SK-N-SH (cell line): ENCODE results near the gene MOV10L1. TPM values are rescaled to one million over a fixed set of nuclear protein-coding genes. Genes with fewer than 3 reads are reported as not detected.

Source experiments
- CTCF ChIA-PET: fragments of 300-600, 350-600 bp; formaldehyde crosslinking; extraction: SDS; loops from one replicate; lab custom pipeline; 2021; lab: Yijun Ruan, JAX
- POLR2A ChIA-PET: fragments of 350-600 bp; sonication (Branson Sonifier 250); formaldehyde crosslinking; extraction: SDS; loops from one replicate; lab custom pipeline; 2020; ENCODE audit warnings: antibody characterized with exemption, inconsistent platforms; lab: Yijun Ruan, JAX
- DNase-seq: peaks from one replicate; pipeline ENCODE4 v3.0.0; 2012
- H2AFZ ChIP-seq: fragments of 200-600 bp; sonication (generic); 2 replicates; pipeline ENCODE4 v1.8.1; 2016; ENCODE audit warnings: antibody characterized with exemption, mild to moderate bottlenecking, low read depth
- H3F3A ChIP-seq: fragments of 200-600 bp; sonication (generic); replicated peaks from 2 replicates; pipeline ENCODE3; 2016; ENCODE audit warnings: antibody characterized with exemption, mild to moderate bottlenecking; ENCODE audit not compliant: insufficient read depth
- H3K27ac ChIP-seq, 2 experiments: fragments of 200-500 bp in 1 of 2; fragments of 200-600 bp in 1 of 2; sonication (Bioruptor generic) in 1 of 2; sonication (generic), shearing (Covaris generic) in 1 of 2; 2 replicates each; pipeline versions ENCODE4 v1.5.1 to v1.6.1; 2014 to 2016; ENCODE audit warnings: low read depth in 2 of 2, inconsistent platforms in 1 of 2, low read length in 1 of 2, mild to moderate bottlenecking in 1 of 2, mixed read lengths in 1 of 2
- H3K27me3 ChIP-seq: fragments of 200-600 bp; sonication (generic), shearing (Covaris generic); 2 replicates; pipeline ENCODE4 v1.6.1; 2016; ENCODE audit warnings: mixed run types; ENCODE audit not compliant: insufficient read depth
- H3K36me3 ChIP-seq, 2 experiments: fragments of 200-500 bp in 1 of 2; fragments of 200-600 bp in 1 of 2; sonication (Bioruptor generic) in 1 of 2; sonication (generic) in 1 of 2; replicated peaks in 1 of 2; 2 replicates each; pipeline versions ENCODE3 to v1.5.1; 2014 to 2016; ENCODE audit warnings: low read length in 1 of 2, mild to moderate bottlenecking in 1 of 2; ENCODE audit not compliant: insufficient read depth in 2 of 2, control insufficient read depth in 1 of 2
- H3K4me1 ChIP-seq, 2 experiments: fragments of 200-500 bp in 1 of 2; fragments of 200-600 bp in 1 of 2; sonication (Bioruptor generic) in 1 of 2; sonication (generic), shearing (Covaris generic) in 1 of 2; 2 replicates each; pipeline versions ENCODE4 v1.5.1 to v1.6.1; 2014 to 2016; ENCODE audit warnings: low read depth in 1 of 2, low read length in 1 of 2, mixed run types in 1 of 2; ENCODE audit not compliant: insufficient read depth in 2 of 2, control insufficient read depth in 1 of 2
- H3K4me2 ChIP-seq: fragments of 200-600 bp; sonication (generic), shearing (Covaris generic); 2 replicates; pipeline ENCODE4 v1.6.1; 2017; ENCODE audit warnings: mixed run types
- H3K4me3 ChIP-seq, 2 experiments: fragments of 200-500 bp in 1 of 2; fragments of 200-600 bp in 1 of 2; sonication (Bioruptor generic) in 1 of 2; sonication (generic), shearing (Covaris generic) in 1 of 2; 2 replicates each; pipeline versions ENCODE4 v1.5.1 to v1.8.1; 2014 to 2016; ENCODE audit warnings: low read depth in 2 of 2, inconsistent platforms in 1 of 2, low read length in 1 of 2, mild to moderate bottlenecking in 1 of 2, mixed read lengths in 1 of 2, moderate library complexity in 1 of 2
- H3K79me2 ChIP-seq: fragments of 200-600 bp; sonication (generic); 2 replicates; pipeline ENCODE4 v1.8.1; 2017; ENCODE audit warnings: mild to moderate bottlenecking; ENCODE audit not compliant: insufficient read depth
- H3K9ac ChIP-seq: fragments of 200-600 bp; sonication (generic); 2 replicates; pipeline ENCODE4 v1.6.1; 2017; ENCODE audit warnings: mixed run types
- H3K9me2 ChIP-seq: fragments of 200-600 bp; sonication (generic); 2 replicates; pipeline ENCODE4 v1.6.1; 2017; ENCODE audit warnings: mixed run types
- H3K9me3 ChIP-seq: fragments of 200-600 bp; sonication (generic); 2 replicates; pipeline ENCODE4 v1.6.1; 2017; ENCODE audit warnings: mixed run types, mild to moderate bottlenecking, moderate library complexity
- H4K20me1 ChIP-seq: fragments of 200-600 bp; sonication (generic); 2 replicates; pipeline ENCODE4 v1.6.1; 2017; ENCODE audit warnings: mild to moderate bottlenecking, mixed run types; ENCODE audit not compliant: insufficient read depth
- CHD2 ChIP-seq: fragments of 150-350 bp; IDR thresholded peaks from 2 replicates; pipeline ENCODE4 v1.6.1; 2018; ENCODE audit warnings: low read length; ENCODE audit not compliant: partially characterized antibody
- CTCF ChIP-seq: fragments of 200-600 bp; sonication (generic); IDR thresholded peaks from 2 replicates; pipeline ENCODE4 v1.6.1; 2017; ENCODE audit warnings: antibody characterized with exemption, mild to moderate bottlenecking, moderate library complexity
- EZH2phosphoT487 ChIP-seq: fragments of 200-600 bp; sonication (generic); IDR thresholded peaks from 2 replicates; pipeline ENCODE4 v1.6.1; 2017; ENCODE audit warnings: low read depth, mixed run types, mild to moderate bottlenecking, antibody characterized with exemption, moderate library complexity, borderline replicate concordance
- FOSL2 ChIP-seq: IDR thresholded peaks from 2 replicates; pipeline ENCODE4 v1.4.0; 2012; ENCODE audit warnings: low read depth, mild to moderate bottlenecking, moderate library complexity, borderline replicate concordance
- NRF1 ChIP-seq: IDR thresholded peaks from 2 replicates; pipeline ENCODE4 v1.6.1; 2012; ENCODE audit warnings: low read depth, mild to moderate bottlenecking, low read length
- POLR2AphosphoS5 ChIP-seq: IDR thresholded peaks from 2 replicates; pipeline ENCODE4 v1.6.1; 2012; ENCODE audit warnings: low read depth, low read length
- RFX5 ChIP-seq: IDR thresholded peaks from 2 replicates; pipeline ENCODE4 v1.6.1; 2012; ENCODE audit warnings: mild to moderate bottlenecking, improper control_type of control experiment, low read length
- ZBTB33 ChIP-seq: IDR thresholded peaks from 2 replicates; pipeline ENCODE4 v1.4.0; 2012; ENCODE audit warnings: low read depth, borderline replicate concordance
- WGBS: methylation state at CpG from one replicate; pipeline ENCODE4 v1.1.6; 2017; ENCODE audit warnings: low lambda C conversion rate; 5-methylcytosine and 5-hydroxymethylcytosine counted together
- polyA plus RNA-seq, 3 experiments: library from polyadenylated mRNA; depleted of rRNA; stranded (reverse); fragments of >200 nt; gene quantifications; 2 replicates each; pipeline ENCODE4 v1.2.3, GENCODE V29; 2012

The MOV10L1 gene
- polyA plus RNA-seq, 1 of the 3 experiments (the other 2 are of a cell fraction): 2.1 TPM

GRCh38 chr22:50153756-50154140, 63.9 kb downstream of the MOV10L1 start:
- peak; percentile 24 for DNase-seq
- no peaks in the 10 kb centered on the region for H3K9me2 ChIP-seq
- no peak overlapping the region for H3K9ac ChIP-seq
- H3K27me3 ChIP-seq: no peaks in the 10 kb centered on the region
- H3K4me1 ChIP-seq: no peaks in the 10 kb centered on the region
- H4K20me1 ChIP-seq: no peaks in the 10 kb centered on the region
- H3F3A ChIP-seq: no peaks in the 10 kb centered on the region
- TF ChIP-seq EZH2phosphoT487: no peak
- TF ChIP-seq NRF1: no peak
- TF ChIP-seq POLR2AphosphoS5: no peak
- TF ChIP-seq FOSL2: no peak
- TF ChIP-seq ZBTB33: no peak
- no peak for TF ChIP-seq CTCF
- H3K9me3 ChIP-seq: no peaks in the 10 kb centered on the region
- H3K79me2 ChIP-seq: no peaks in the 10 kb centered on the region
- peaks cover 0 to 5% of the 10 kb centered on the region in 2 experiments for H3K36me3 ChIP-seq
- no peak overlapping the region for H3K27ac ChIP-seq
- CTCF ChIA-PET: no interaction called here
- H3K4me2 ChIP-seq: no peak overlapping the region
- POLR2A ChIA-PET: interaction anchor here (0.5 to 1.4 kb wide), 2 partner anchors 53 to 222 kb away, joined by 3 to 4 read pairs; no protein-coding TSS in a partner anchor
- H2AFZ ChIP-seq: no peak overlapping the region
- H3K4me3 ChIP-seq: no peak overlapping the region
- WGBS: 91% methylated on average over 3 of the region's 7 CpGs

- no peaks in the 10 kb centered on the region for H3K9me2 ChIP-seq
- ChIA-PET POLR2A (no interaction called here), CTCF (interaction anchor here (0.7 to 2.1 kb wide), 3 partner anchors 9 to 56 kb away, joined by 3 to 11 read pairs (median 3); no protein-coding TSS in a partner anchor)
- 86% methylated on average over 16 of the region's 21 CpGs for WGBS
- H3K36me3 ChIP-seq: peaks cover 0 to 8% of the 10 kb centered on the region in 2 experiments
- no peaks in the 10 kb centered on the region for H3K79me2 ChIP-seq
- H3K27ac ChIP-seq: no peak overlapping the region
- H3K9me3 ChIP-seq: no peaks in the 10 kb centered on the region
- DNase-seq: no peak
- no peak overlapping the region for H3K4me3 ChIP-seq
- no peaks in the 10 kb centered on the region for H3F3A ChIP-seq
- H3K4me1 ChIP-seq: no peaks in the 10 kb centered on the region
- H3K9ac ChIP-seq: no peak overlapping the region
- H3K4me2 ChIP-seq: no peak overlapping the region
- H4K20me1 ChIP-seq: no peaks in the 10 kb centered on the region
- TF ChIP-seq CHD2 (no peak), NRF1 (no peak), RFX5 (no peak)
- H3K27me3 ChIP-seq: no peaks in the 10 kb centered on the region
- no peak overlapping the region for H2AFZ ChIP-seq
These were observed 68.0 kb downstream of the MOV10L1 start for GRCh38 chr22:50157709-50158375.
